Liver (tissue), 3 donors: ENCODE data around the gene LSM7.

ENCODE experiments used
- EGR1 ChIP-seq, 2 donors: IDR thresholded peaks; 2 replicates each; pipeline ENCODE4 v1.6.1; 2016 to 2018; ENCODE audit warnings: antibody characterized with exemption in 2 of 2, low read depth in 2 of 2
- FOXA1 ChIP-seq: IDR thresholded peaks from 2 replicates; pipeline ENCODE4 v1.6.1; 2016; ENCODE audit warnings: antibody characterized with exemption
- GABPA ChIP-seq, 2 donors: IDR thresholded peaks in 1 of 2; conservative IDR thresholded peaks in 1 of 2; 2 replicates each; pipeline ENCODE4 v1.6.1; 2016; ENCODE audit warnings: antibody characterized with exemption in 2 of 2, mild to moderate bottlenecking in 1 of 2, moderate library complexity in 1 of 2
- HNF4A ChIP-seq, 2 donors: conservative IDR thresholded peaks; 2 replicates each; pipeline ENCODE4 v1.6.1; 2016; ENCODE audit warnings: antibody characterized with exemption in 2 of 2, mild to moderate bottlenecking in 2 of 2
- HNF4G ChIP-seq: IDR thresholded peaks from 2 replicates; pipeline ENCODE4 v1.6.1; 2016; ENCODE audit warnings: antibody characterized with exemption
- JUND ChIP-seq, 2 donors: IDR thresholded peaks; 2 replicates each; pipeline ENCODE4 v1.6.1; 2016; ENCODE audit warnings: antibody characterized with exemption in 2 of 2
- MAX ChIP-seq: IDR thresholded peaks from 2 replicates; pipeline ENCODE4 v1.6.1; 2016; ENCODE audit warnings: antibody characterized with exemption
- RAD21 ChIP-seq, 2 donors: IDR thresholded peaks; 2 replicates each; pipeline ENCODE4 v1.6.1; 2016; ENCODE audit warnings: antibody characterized with exemption in 2 of 2, mild to moderate bottlenecking in 2 of 2
- REST ChIP-seq: IDR thresholded peaks from 2 replicates; pipeline ENCODE4 v1.6.1; 2016; ENCODE audit warnings: antibody characterized with exemption, mild to moderate bottlenecking
- SP1 ChIP-seq: IDR thresholded peaks from 2 replicates; pipeline ENCODE4 v1.6.1; 2018; ENCODE audit warnings: antibody characterized with exemption, mild to moderate bottlenecking
- TAF1 ChIP-seq: conservative IDR thresholded peaks from 2 replicates; pipeline ENCODE4 v1.6.1; 2016; ENCODE audit warnings: antibody characterized with exemption, mild to moderate bottlenecking
- YY1 ChIP-seq: IDR thresholded peaks from 2 replicates; pipeline ENCODE4 v1.6.1; 2016; ENCODE audit warnings: antibody characterized with exemption, mild to moderate bottlenecking
- ZBTB33 ChIP-seq: IDR thresholded peaks from 2 replicates; pipeline ENCODE4 v1.6.1; 2016; ENCODE audit warnings: antibody characterized with exemption
- TF ChIP-seq, protein P1 (sequence below): fragments of 150-350 bp; IDR thresholded peaks from 2 replicates; pipeline ENCODE4 v1.5.1; 2017; ENCODE audit warnings: improper control_type of control experiment, low read depth, low read length; ENCODE audit not compliant: missing input control
- donor health status: healthy.
- donor health status: healthy.

GRCh38 chr19:2337329-2337707 lies 8.9 kb upstream of the LSM7 start:
- TF ChIP-seq, protein P1, sequence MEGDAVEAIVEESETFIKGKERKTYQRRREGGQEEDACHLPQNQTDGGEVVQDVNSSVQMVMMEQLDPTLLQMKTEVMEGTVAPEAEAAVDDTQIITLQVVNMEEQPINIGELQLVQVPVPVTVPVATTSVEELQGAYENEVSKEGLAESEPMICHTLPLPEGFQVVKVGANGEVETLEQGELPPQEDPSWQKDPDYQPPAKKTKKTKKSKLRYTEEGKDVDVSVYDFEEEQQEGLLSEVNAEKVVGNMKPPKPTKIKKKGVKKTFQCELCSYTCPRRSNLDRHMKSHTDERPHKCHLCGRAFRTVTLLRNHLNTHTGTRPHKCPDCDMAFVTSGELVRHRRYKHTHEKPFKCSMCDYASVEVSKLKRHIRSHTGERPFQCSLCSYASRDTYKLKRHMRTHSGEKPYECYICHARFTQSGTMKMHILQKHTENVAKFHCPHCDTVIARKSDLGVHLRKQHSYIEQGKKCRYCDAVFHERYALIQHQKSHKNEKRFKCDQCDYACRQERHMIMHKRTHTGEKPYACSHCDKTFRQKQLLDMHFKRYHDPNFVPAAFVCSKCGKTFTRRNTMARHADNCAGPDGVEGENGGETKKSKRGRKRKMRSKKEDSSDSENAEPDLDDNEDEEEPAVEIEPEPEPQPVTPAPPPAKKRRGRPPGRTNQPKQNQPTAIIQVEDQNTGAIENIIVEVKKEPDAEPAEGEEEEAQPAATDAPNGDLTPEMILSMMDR, result no peak
- TF ChIP-seq RAD21 (IDR thresholded peaks at IDR 0.05) (no peak), YY1 (no peak), REST (no peak), ZBTB33 (no peak), TAF1 (no peak), FOXA1 (no peak), HNF4G (no peak), JUND (IDR thresholded peaks at IDR 0.05) (no peak), MAX (no peak), SP1 (no peak), EGR1 (IDR thresholded peaks at IDR 0.05; ENCODE audit: low read depth in 2 of 2) (no peak), GABPA (IDR thresholded peaks at IDR 0.05 in 1 of 2, conservative IDR thresholded peaks at IDR 0.05 in 1 of 2) (no peak), HNF4A (conservative IDR thresholded peaks at IDR 0.05) (no peak)
